ENCODE results near the gene RELT.
A peak's percentile ranks its signal among the peaks of the same experiment; 100 is the strongest.

Gene RELT

GRCh38 chr11:73401924-73402833 lies 26.0 kb downstream of the RELT start:
- Histone ChIP-seq H3K27ac (ENCODE audit: low read depth, low read length) (no peak overlapping the region), H3K36me3 (ENCODE audit: control insufficient read depth in 5 of 5, insufficient read depth in 5 of 5, low read length in 5 of 5) (peaks cover 0 to 27% (median 6%) of the 10 kb centered on the region in 5 donors), H3K9me3 (ENCODE audit: control insufficient read depth in 5 of 5, low read length in 5 of 5) (no peaks in the 10 kb centered on the region), H3K4me3 (ENCODE audit: low read depth in 1 of 5, low read length in 5 of 5) (no peak overlapping the region), H3K4me1 (ENCODE audit: control insufficient read depth in 5 of 5, insufficient read depth in 5 of 5, low read length in 5 of 5) (peaks cover 5 to 30% (median 18%) of the 10 kb centered on the region in 5 donors), H3K9ac (ENCODE audit: low read length in 5 of 5) (no peak overlapping the region), H3K27me3 (ENCODE audit: control insufficient read depth in 5 of 5, insufficient read depth in 4 of 5, low read length in 5 of 5) (no peaks in the 10 kb centered on the region)

- Histone ChIP-seq H3K4me3 (ENCODE audit: low read depth in 1 of 5, low read length in 5 of 5) (no peak overlapping the region), H3K36me3 (ENCODE audit: control insufficient read depth in 5 of 5, insufficient read depth in 5 of 5, low read length in 5 of 5) (peaks cover 0 to 30% (median 9%) of the 10 kb centered on the region in 5 donors), H3K9me3 (ENCODE audit: control insufficient read depth in 5 of 5, low read length in 5 of 5) (no peaks in the 10 kb centered on the region), H3K27ac (ENCODE audit: low read depth, low read length) (no peak overlapping the region), H3K4me1 (ENCODE audit: control insufficient read depth in 5 of 5, insufficient read depth in 5 of 5, low read length in 5 of 5) (peaks cover 5 to 27% (median 14%) of the 10 kb centered on the region in 5 donors), H3K9ac (ENCODE audit: low read length in 5 of 5) (no peak overlapping the region), H3K27me3 (ENCODE audit: control insufficient read depth in 5 of 5, insufficient read depth in 4 of 5, low read length in 5 of 5) (no peaks in the 10 kb centered on the region)
Measured at GRCh38 chr11:73402834-73403185, 26.6 kb downstream of the RELT start.

DNA sequence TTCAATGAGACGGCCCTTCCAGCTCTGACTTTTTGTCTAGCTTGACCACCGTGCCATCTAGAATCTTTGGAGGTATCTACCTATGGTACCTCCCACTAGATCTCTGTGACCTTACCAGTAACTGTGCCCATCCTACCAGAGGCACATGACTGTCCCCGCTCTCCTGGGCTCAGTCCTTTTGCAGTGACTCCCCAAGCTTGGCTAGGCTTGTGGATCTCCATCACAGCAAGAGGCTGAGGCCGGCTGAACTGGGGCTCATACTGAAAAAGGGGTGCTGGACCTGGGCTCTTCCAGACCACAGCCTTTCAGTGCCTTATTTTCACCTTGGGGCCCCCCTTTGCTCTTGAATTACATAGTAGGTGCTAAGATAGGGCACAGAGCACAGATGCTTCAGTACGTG lies 27.3 kb downstream of the RELT start:
- H3K4me1 ChIP-seq (ENCODE audit: control insufficient read depth in 5 of 5, insufficient read depth in 5 of 5, low read length in 5 of 5): peaks cover 5 to 24% (median 14%) of the 10 kb centered on the region in 5 donors
- no peak overlapping the region for H3K27ac ChIP-seq (ENCODE audit: low read depth, low read length)
- H3K27me3 ChIP-seq (ENCODE audit: control insufficient read depth in 5 of 5, insufficient read depth in 4 of 5, low read length in 5 of 5): no peaks in the 10 kb centered on the region
- no peak overlapping the region for H3K4me3 ChIP-seq (ENCODE audit: low read depth in 1 of 5, low read length in 5 of 5)
- H3K36me3 ChIP-seq (ENCODE audit: control insufficient read depth in 5 of 5, insufficient read depth in 5 of 5, low read length in 5 of 5): peaks cover 0 to 31% (median 9%) of the 10 kb centered on the region in 5 donors
- H3K9me3 ChIP-seq (ENCODE audit: control insufficient read depth in 5 of 5, low read length in 5 of 5): no peaks in the 10 kb centered on the region
- H3K9ac ChIP-seq (ENCODE audit: low read length in 5 of 5): no peak overlapping the region

DNA sequence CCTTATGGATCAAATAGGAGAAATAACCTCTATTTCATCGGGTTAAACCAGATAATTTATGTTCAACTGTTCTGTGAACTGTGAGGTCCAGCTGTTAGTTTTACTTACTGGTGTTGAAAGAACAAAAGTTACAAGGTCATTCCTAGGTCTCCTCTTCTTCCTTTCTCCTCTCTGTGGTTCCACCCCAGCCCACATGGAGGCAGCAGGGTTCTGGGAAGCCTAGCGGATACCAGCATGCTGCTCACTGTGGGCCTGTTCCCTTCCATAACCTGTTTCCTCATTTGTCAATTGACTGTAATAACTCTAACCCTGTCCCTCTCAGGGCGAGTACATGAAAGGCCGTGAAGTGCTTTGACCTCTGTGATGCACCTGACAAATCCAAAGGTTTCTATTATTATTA lies 27.8 kb downstream of the RELT start:
- Histone ChIP-seq H3K9me3 (ENCODE audit: control insufficient read depth in 5 of 5, low read length in 5 of 5) (no peaks in the 10 kb centered on the region), H3K4me1 (ENCODE audit: control insufficient read depth in 5 of 5, insufficient read depth in 5 of 5, low read length in 5 of 5) (peaks cover 2 to 19% (median 10%) of the 10 kb centered on the region in 5 donors), H3K27me3 (ENCODE audit: control insufficient read depth in 5 of 5, insufficient read depth in 4 of 5, low read length in 5 of 5) (no peaks in the 10 kb centered on the region), H3K9ac (ENCODE audit: low read length in 5 of 5) (no peak overlapping the region), H3K36me3 (ENCODE audit: control insufficient read depth in 5 of 5, insufficient read depth in 5 of 5, low read length in 5 of 5) (peaks cover 0 to 32% (median 12%) of the 10 kb centered on the region in 5 donors), H3K4me3 (ENCODE audit: low read depth in 1 of 5, low read length in 5 of 5) (no peak overlapping the region), H3K27ac (ENCODE audit: low read depth, low read length) (no peak overlapping the region)

GRCh38 chr11:73404506-73405145 lies 28.4 kb downstream of the RELT start:
- Histone ChIP-seq H3K27ac (ENCODE audit: low read depth, low read length) (no peak overlapping the region), H3K27me3 (ENCODE audit: control insufficient read depth in 5 of 5, insufficient read depth in 4 of 5, low read length in 5 of 5) (no peaks in the 10 kb centered on the region), H3K4me3 (ENCODE audit: low read depth in 1 of 5, low read length in 5 of 5) (no peak overlapping the region), H3K9me3 (ENCODE audit: control insufficient read depth in 5 of 5, low read length in 5 of 5) (no peaks in the 10 kb centered on the region), H3K9ac (ENCODE audit: low read length in 5 of 5) (peak overlapping the region in 1 of 5 donors; percentile 35), H3K36me3 (ENCODE audit: control insufficient read depth in 5 of 5, insufficient read depth in 5 of 5, low read length in 5 of 5) (peaks cover 0 to 38% (median 18%) of the 10 kb centered on the region in 5 donors), H3K4me1 (ENCODE audit: control insufficient read depth in 5 of 5, insufficient read depth in 5 of 5, low read length in 5 of 5) (peaks cover 0 to 13% (median 10%) of the 10 kb centered on the region in 5 donors)

- Histone ChIP-seq H3K36me3 (ENCODE audit: control insufficient read depth in 5 of 5, insufficient read depth in 5 of 5, low read length in 5 of 5) (peaks cover 0 to 42% (median 19%) of the 10 kb centered on the region in 5 donors), H3K27ac (ENCODE audit: low read depth, low read length) (no peak overlapping the region), H3K4me3 (ENCODE audit: low read depth in 1 of 5, low read length in 5 of 5) (no peak overlapping the region), H3K9ac (ENCODE audit: low read length in 5 of 5) (peak overlapping the region in 1 of 5 donors; percentile 35), H3K4me1 (ENCODE audit: control insufficient read depth in 5 of 5, insufficient read depth in 5 of 5, low read length in 5 of 5) (peaks cover 0 to 12% (median 10%) of the 10 kb centered on the region in 5 donors), H3K27me3 (ENCODE audit: control insufficient read depth in 5 of 5, insufficient read depth in 4 of 5, low read length in 5 of 5) (no peaks in the 10 kb centered on the region), H3K9me3 (ENCODE audit: control insufficient read depth in 5 of 5, low read length in 5 of 5) (no peaks in the 10 kb centered on the region)
Measured at GRCh38 chr11:73405146-73405510, 28.9 kb downstream of the RELT start.

- Histone ChIP-seq H3K4me3 (ENCODE audit: low read depth in 1 of 5, low read length in 5 of 5) (no peak overlapping the region), H3K4me1 (ENCODE audit: control insufficient read depth in 5 of 5, insufficient read depth in 5 of 5, low read length in 5 of 5) (peaks cover 0 to 12% (median 10%) of the 10 kb centered on the region in 5 donors), H3K27me3 (ENCODE audit: control insufficient read depth in 5 of 5, insufficient read depth in 4 of 5, low read length in 5 of 5) (no peaks in the 10 kb centered on the region), H3K9me3 (ENCODE audit: control insufficient read depth in 5 of 5, low read length in 5 of 5) (no peaks in the 10 kb centered on the region), H3K9ac (ENCODE audit: low read length in 5 of 5) (no peak overlapping the region), H3K36me3 (ENCODE audit: control insufficient read depth in 5 of 5, insufficient read depth in 5 of 5, low read length in 5 of 5) (peaks cover 0 to 48% (median 23%) of the 10 kb centered on the region in 5 donors), H3K27ac (ENCODE audit: low read depth, low read length) (no peak overlapping the region)
Measured at GRCh38 chr11:73406131-73406530, 29.9 kb downstream of the RELT start.

- no peak overlapping the region for H3K27ac ChIP-seq (ENCODE audit: low read depth, low read length)
- H3K36me3 ChIP-seq (ENCODE audit: control insufficient read depth in 5 of 5, insufficient read depth in 5 of 5, low read length in 5 of 5): peaks cover 0 to 51% (median 26%) of the 10 kb centered on the region in 5 donors
Measured at GRCh38 chr11:73406619-73407018, 30.4 kb downstream of the RELT start.

GRCh38 chr11:73409431-73409830 lies 33.2 kb downstream of the RELT start:
- Histone ChIP-seq H3K27ac (ENCODE audit: low read depth, low read length) (no peak overlapping the region), H3K4me3 (ENCODE audit: low read depth in 1 of 5, low read length in 5 of 5) (no peak overlapping the region), H3K9ac (ENCODE audit: low read length in 5 of 5) (no peak overlapping the region), H3K4me1 (ENCODE audit: control insufficient read depth in 5 of 5, insufficient read depth in 5 of 5, low read length in 5 of 5) (peaks cover 0 to 5% (median 0%) of the 10 kb centered on the region in 5 donors), H3K36me3 (ENCODE audit: control insufficient read depth in 5 of 5, insufficient read depth in 5 of 5, low read length in 5 of 5) (peaks cover 0 to 51% (median 26%) of the 10 kb centered on the region in 5 donors), H3K27me3 (ENCODE audit: control insufficient read depth in 5 of 5, insufficient read depth in 4 of 5, low read length in 5 of 5) (no peaks in the 10 kb centered on the region), H3K9me3 (ENCODE audit: control insufficient read depth in 5 of 5, low read length in 5 of 5) (no peaks in the 10 kb centered on the region)

More at GRCh38 chr11:73406619-73407018, 30.4 kb downstream of the RELT start:
- Histone ChIP-seq H3K9ac (ENCODE audit: low read length in 5 of 5) (no peak overlapping the region), H3K9me3 (ENCODE audit: control insufficient read depth in 5 of 5, low read length in 5 of 5) (no peaks in the 10 kb centered on the region), H3K4me3 (ENCODE audit: low read depth in 1 of 5, low read length in 5 of 5) (no peak overlapping the region), H3K4me1 (ENCODE audit: control insufficient read depth in 5 of 5, insufficient read depth in 5 of 5, low read length in 5 of 5) (peaks cover 0 to 11% (median 8%) of the 10 kb centered on the region in 5 donors), H3K27me3 (ENCODE audit: control insufficient read depth in 5 of 5, insufficient read depth in 4 of 5, low read length in 5 of 5) (no peaks in the 10 kb centered on the region)

- peaks cover 0 to 47% (median 22%) of the 10 kb centered on the region in 5 donors for H3K36me3 ChIP-seq (ENCODE audit: control insufficient read depth in 5 of 5, insufficient read depth in 5 of 5, low read length in 5 of 5)
- no peak overlapping the region for H3K9ac ChIP-seq (ENCODE audit: low read length in 5 of 5)
- no peaks in the 10 kb centered on the region for H3K9me3 ChIP-seq (ENCODE audit: control insufficient read depth in 5 of 5, low read length in 5 of 5)
- no peaks in the 10 kb centered on the region for H3K27me3 ChIP-seq (ENCODE audit: control insufficient read depth in 5 of 5, insufficient read depth in 4 of 5, low read length in 5 of 5)
- no peak overlapping the region for H3K4me3 ChIP-seq (ENCODE audit: low read depth in 1 of 5, low read length in 5 of 5)
- H3K27ac ChIP-seq (ENCODE audit: low read depth, low read length): no peak overlapping the region
- peaks cover 0 to 15% (median 12%) of the 10 kb centered on the region in 5 donors for H3K4me1 ChIP-seq (ENCODE audit: control insufficient read depth in 5 of 5, insufficient read depth in 5 of 5, low read length in 5 of 5)
Measured at GRCh38 chr11:73410627-73411026, 34.4 kb downstream of the RELT start.
